T follicular helper cell (primary cell): ENCODE measurements around the gene PPP1R1A.

ENCODE experiments used
- DNase-seq: peaks from one replicate; pipeline ENCODE4 v3.0.0-alpha.2; 2020; ENCODE audit warnings: low read depth

The PPP1R1A gene

DNA sequence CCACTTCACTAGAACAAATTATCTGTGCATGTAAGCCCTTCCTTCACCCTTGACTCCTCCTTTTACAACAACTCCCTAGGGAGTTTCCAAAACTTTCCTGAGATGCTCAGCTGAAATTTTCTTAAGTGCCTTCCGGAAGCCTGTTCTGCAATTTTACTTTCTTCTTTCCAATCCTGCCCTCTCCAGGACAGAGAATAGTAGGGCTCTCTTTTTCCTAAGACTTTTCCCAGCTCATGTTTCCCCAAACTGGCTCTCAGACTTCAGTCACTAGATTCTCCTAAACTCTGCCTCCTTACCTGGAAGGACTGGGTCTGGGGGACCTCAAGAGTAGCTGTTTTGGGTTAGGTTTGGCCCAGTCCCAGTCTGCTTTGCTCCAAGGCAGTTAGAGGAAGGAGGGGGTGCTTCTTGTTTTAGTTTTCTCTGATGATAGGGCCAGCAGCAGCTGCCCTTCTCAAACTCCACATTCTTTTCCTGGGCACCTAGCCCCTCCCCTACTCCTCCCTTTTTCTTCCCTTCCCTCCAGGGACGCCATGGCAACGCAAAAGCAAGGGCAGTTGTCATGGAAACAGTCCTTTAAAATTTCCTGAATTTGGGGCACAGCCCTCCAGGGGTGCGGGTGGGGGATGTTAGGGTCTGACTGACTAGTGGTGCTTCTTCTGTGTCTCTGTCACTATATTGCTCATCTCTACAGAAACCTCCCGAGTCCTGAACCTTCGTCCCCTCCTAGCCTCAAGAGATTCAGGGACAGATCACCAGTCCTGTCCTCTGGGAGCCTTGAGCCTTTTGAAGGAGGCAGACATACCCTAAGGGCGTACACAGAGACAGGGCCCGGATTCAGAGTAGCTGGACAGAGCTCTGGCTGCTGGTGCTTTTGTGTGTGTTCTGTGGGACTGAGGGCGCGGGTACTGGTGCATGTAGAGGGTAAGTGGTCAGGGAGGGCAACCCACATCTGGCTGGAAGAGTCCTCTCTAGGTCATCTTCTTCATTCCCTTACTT lies 17.0 kb downstream of the PPP1R1A start:
- DNase-seq = no peak

DNA sequence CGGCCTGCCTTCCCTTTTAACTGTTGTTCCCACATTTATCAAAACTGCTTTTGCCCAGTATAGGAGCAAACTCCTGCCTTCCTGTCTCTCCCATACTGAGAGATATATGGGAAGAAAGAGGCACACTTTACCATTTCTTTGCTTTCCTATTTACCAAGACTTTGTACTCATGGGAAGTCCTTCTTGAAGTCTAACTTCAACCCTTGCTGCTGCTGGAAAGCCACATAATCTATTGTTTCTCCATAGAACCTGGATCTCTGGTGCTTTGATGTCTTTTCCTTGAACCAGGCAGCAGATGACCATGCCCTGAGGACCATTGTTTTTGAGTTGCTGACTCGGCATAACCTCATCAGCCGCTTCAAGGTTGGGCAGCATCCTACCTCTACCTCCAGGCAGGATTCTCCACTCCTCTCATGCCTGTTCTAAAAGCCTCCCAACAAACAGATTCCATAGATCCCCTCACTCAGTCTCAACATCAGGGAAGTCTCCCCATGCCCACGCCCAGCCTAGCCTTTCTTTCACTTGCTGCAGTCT lies 18.4 kb downstream of the PPP1R1A start:
- no peak for DNase-seq

- DNase-seq = no peak
Observed at GRCh38 chr12:54569072-54569471, 19.4 kb downstream of the PPP1R1A start.

GRCh38 chr12:54566792-54567191 lies 21.7 kb downstream of the PPP1R1A start:
- DNase-seq = no peak

DNA sequence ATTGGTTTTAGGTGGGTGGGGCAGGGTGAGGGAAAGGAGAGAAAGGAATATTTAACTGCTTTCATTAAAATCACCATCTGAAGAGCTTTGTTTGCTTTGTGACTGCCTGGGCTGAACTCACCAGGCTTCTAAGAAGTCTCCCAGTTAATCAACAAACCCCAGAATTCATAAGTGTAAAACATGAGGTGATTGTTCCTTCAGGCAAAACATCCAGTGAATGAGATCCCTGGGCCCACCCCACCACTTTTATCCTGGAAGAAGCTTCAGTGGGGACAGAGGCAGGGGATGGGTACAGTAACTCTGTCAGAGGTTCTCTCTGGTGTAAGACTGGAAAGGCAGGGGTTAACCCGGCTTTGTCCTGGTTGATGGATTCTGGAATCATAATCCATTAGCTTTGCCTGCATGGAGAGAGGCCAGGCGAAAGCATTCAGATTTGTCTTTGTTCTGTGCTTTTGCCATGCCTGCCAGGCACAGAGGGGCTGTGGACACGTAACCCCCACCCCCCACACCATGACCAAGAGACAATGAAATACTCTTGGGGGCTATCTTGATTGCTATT lies 22.4 kb downstream of the PPP1R1A start:
- DNase-seq = no peak

DNA sequence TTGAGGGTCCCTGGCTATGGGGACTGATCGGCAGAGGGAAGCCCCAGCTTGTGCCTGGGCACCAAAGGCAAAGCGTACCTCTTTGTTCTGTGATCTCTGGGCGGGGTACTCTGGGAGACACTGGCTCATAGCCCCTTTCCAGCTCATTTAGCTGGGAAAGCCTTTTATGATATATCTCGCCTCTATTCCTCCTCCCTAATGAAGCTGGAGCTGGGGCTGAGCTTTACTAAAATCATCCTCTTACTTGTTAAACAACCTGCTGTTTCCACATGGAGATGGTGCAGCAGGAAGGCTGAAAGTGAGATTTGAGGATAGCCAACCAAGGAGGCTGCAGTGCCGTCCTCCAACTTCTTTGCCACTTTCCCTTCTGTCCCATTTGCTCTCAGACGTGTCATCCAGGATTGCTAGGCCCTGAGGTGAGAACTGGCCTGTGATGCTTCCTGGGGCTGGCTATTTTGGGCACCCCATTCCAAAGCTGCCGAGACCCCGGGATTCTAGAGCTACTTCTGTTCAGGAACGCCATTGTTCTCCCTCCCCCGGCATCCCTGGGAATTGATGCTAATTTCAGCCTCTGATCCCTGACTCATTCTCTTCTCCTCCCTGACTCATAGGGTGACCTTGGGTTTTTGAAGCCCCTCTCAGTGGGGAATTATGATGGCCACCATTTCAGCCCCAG lies 23.0 kb downstream of the PPP1R1A start:
- DNase-seq = no peak

- DNase-seq = no peak
Observed at GRCh38 chr12:54564768-54565167, 23.7 kb downstream of the PPP1R1A start.

DNA sequence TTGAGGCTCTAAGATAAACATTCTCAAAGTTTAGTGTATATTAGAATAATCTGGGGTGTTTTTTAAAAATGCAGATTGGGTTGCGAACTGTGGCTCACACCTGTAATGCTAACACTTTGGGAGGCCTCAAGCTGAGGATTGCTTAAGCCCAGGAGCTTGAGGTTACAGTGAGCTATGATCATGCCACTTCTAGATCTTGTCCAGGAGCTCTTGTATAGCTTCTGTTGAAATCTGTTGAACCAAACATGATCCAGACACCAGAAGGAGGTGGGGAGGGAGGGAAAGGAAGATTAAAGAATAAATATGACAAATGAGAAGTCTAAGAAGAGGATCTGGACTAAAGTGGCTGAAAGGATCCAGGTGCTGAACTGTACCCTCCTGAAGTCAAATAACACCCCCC lies 24.7 kb downstream of the PPP1R1A start:
- no peak for DNase-seq

DNA sequence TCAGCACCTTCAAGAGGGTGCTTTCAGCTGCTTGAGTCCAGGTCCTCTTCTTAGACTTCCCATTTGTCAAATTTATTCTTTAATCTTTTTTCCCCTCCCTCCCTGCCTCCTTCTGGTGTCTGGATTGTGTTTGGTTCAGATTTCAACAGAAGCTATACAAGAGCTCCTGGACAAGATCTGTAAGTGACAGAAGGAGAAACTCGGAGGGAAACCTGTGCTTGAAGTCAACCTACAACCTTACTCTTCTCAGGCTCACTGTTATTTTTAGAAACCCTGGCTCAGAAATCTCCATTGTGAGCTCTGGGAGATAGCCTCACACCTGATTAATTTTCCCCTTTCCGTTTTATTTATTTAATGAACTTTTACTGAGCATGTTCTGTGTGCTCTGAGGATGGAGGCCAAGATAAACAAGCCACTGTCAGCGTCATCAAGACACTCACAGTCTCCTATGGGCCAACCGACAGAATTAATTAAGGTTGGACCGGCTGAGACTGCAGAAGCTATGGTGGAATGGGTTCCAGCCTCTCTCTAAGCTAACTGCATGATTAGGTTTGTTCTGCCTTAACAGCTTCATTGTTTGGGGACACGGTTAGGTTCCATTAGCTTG lies 25.6 kb downstream of the PPP1R1A start:
- DNase-seq = no peak

DNA sequence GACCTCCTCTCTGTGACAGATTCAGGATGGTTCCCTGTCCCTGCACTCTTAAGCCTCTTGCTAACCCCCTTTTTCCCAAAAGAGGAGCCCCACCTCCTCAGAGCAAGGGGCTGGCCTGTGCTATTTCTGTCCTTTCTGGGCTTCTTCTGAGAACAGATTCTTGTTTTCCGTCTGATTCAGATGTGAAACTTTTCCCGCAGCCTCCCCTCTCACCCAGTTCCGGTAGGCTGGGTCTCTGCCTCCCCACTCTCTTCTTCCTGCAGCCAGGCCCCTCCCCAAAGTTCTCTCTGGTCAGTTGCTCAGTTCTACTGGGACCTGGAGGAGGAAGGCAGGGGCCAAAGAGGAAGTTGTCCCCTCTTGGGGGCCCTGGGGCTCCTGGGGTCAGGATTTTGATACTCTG lies 27.3 kb downstream of the PPP1R1A start:
- no peak for DNase-seq

- peak; percentile 85 for DNase-seq
Observed at GRCh38 chr12:54560374-54560858, 28.0 kb downstream of the PPP1R1A start.

DNA sequence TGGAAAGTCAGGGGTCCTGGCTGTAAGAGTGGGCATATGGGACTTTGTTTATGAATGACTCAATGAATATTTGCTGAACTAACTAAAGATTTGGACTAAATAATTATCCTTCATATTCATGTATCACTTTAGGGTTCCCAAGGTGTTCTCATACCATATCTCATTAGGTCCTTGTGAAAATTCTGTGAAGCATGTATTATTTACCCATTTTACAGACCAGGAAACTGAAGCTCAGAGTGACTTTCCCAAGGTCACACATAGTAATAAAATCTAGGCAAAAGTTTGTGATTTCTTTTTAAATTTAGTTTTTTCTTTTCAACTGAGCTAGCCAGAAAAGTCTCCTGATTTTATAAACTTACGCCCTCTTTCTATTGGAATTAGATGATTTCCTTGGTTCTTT lies 29.7 kb downstream of the PPP1R1A start:
- no peak for DNase-seq

DNA sequence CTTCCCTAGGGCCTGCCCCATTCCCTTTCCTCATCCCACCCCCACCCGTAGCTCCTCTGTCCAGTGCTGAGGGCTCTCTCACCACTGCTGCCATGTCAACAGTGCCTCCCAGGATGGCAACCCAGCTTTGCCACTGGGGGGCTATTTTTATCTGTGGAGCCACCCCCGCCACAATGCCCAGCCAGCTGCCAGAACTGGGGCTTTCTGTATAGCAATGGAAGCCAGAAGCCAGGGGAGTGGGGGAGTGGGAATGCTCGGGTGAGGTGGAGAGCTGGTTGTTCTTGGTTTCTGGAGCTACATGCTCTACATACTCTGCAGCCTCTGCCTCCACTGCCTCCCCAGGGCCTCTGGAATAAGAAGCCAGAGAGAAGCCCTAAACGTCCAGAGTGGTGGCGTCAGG lies 30.1 kb downstream of the PPP1R1A start:
- no peak for DNase-seq

- no peak for DNase-seq
Observed at GRCh38 chr12:54555670-54556257, 32.7 kb downstream of the PPP1R1A start.

- no peak for DNase-seq
Observed at GRCh38 chr12:54549774-54550451, 38.5 kb downstream of the PPP1R1A start.

- no peak for DNase-seq
Observed at GRCh38 chr12:54546511-54546910, 41.9 kb downstream of the PPP1R1A start.

DNA sequence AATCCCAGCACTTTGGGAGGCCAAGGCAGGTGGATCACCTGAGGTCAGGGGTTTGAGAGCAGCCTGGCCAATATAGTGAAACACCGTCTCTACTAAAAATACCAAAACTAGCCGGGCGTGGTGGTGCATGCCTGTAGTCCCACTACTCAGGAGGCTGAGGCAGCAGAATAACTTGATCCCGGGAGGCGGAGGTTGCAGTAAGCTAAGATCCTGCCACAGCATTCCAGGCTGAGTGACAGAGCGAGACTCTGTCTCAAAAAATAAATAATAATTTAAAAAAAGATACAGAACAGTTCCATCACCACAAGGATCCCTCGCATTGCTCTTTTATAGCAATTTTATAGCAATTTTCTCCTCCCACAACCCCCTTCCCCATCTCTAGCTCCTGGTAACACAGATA lies 43.7 kb downstream of the PPP1R1A start:
- DNase-seq = no peak

- DNase-seq = no peak
Observed at GRCh38 chr12:54543526-54543925, 44.9 kb downstream of the PPP1R1A start.

GRCh38 chr12:54541751-54542290 lies 46.6 kb downstream of the PPP1R1A start:
- no peak for DNase-seq

DNA sequence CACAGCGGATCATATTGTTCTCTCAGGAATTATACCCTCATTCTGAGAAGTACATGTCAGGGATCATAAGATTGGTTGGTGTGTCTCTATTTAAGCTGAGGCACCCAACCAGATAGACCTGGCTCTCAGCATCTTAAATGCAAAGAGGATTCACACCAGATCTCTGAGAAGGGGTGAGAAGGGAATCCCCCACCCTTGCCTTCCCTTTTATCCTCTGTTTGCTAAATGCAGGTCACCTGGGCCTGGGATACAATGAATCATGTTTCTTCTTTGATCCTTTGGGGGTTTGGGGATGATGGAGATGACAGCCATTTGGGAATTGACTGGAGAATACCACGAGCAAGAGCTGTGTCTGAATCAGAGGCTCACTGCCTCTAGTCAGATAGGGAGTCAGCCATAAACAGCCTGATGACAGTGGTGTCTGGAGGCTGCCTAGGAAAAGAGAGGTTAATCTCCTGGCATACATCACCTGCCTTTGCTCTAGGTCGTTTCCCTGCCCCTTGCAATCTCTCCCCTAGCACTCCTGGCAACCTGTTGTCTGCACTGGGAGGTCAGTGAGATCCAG lies 50.2 kb downstream of the PPP1R1A start:
- no peak for DNase-seq
